Inferior parietal cortex (tissue), 1 donor: ENCODE measurements around the gene STT3B.

Experiments
- DNase-seq: peaks from one replicate; pipeline ENCODE4 v3.0.0-alpha.2; 2016; ENCODE audit errors: extremely low spot score

STT3B gene

GRCh38 chr3:31516757-31517156 is 16.0 kb upstream of the STT3B start:
- DNase-seq: no peak

- DNase-seq: no peak
These were observed 11.3 kb upstream of the STT3B start for GRCh38 chr3:31521468-31521867.

- no peak for DNase-seq
These were observed 10.6 kb upstream of the STT3B start for GRCh38 chr3:31522152-31522551.

- DNase-seq: no peak
These were observed 9.2 kb upstream of the STT3B start for GRCh38 chr3:31523543-31523942.

- no peak for DNase-seq
These were observed 7.2 kb upstream of the STT3B start for GRCh38 chr3:31525532-31525931.

- DNase-seq: no peak
These were observed 3.3 kb upstream of the STT3B start for GRCh38 chr3:31529421-31529820.

- no peak for DNase-seq
These were observed 2.4 kb upstream of the STT3B start for GRCh38 chr3:31530039-31530959.

GRCh38 chr3:31530960-31531335 is 1.8 kb upstream of the STT3B start:
- DNase-seq: no peak

- peak; percentile 26 for DNase-seq
These were observed 1.2 kb upstream of the STT3B start for GRCh38 chr3:31531452-31531991.

GRCh38 chr3:31531992-31532586 is 636 bp upstream of the STT3B start:
- DNase-seq: peak; percentile 97

GRCh38 chr3:31533169-31534064 is 692 bp downstream of the STT3B start:
- no peak for DNase-seq

- peak; percentile 39 for DNase-seq
These were observed 1.3 kb downstream of the STT3B start for GRCh38 chr3:31534065-31534425.

GRCh38 chr3:31536497-31536896 is 3.8 kb downstream of the STT3B start:
- no peak for DNase-seq

- no peak for DNase-seq
These were observed 6.1 kb downstream of the STT3B start for GRCh38 chr3:31538801-31539200.

- no peak for DNase-seq
These were observed 6.5 kb downstream of the STT3B start for GRCh38 chr3:31539275-31539674.

GRCh38 chr3:31541089-31541488 is 8.4 kb downstream of the STT3B start:
- DNase-seq: no peak

GRCh38 chr3:31542246-31542645 is 9.5 kb downstream of the STT3B start:
- no peak for DNase-seq

- DNase-seq: no peak
These were observed 10.7 kb downstream of the STT3B start for GRCh38 chr3:31543375-31543774.

GRCh38 chr3:31544634-31545033 is 11.9 kb downstream of the STT3B start:
- no peak for DNase-seq

GRCh38 chr3:31546162-31546561 is 13.4 kb downstream of the STT3B start:
- no peak for DNase-seq

- DNase-seq: no peak
These were observed 14.0 kb downstream of the STT3B start for GRCh38 chr3:31546725-31547124.
